ENCODE results near the gene HOXB13.

GRCh38 chr17:48715496-48716399 is 12.8 kb downstream of the HOXB13 start:
- TF ChIP-seq CTCF (IDR thresholded peaks at IDR 0.05) (no peak), POLR2AphosphoS5 (IDR thresholded peaks at IDR 0.05) (peak; percentile 6), POLR2A (IDR thresholded peaks at IDR 0.05) (no peak)

All from prostate gland (tissue), 2 donors.